GM12873 (cell line): Measurements from ENCODE around the gene MYOD1.

Source experiments
- CTCF ChIP-seq: IDR thresholded peaks from 2 replicates; pipeline ENCODE4 v1.5.1; 2012; ENCODE audit warnings: low read depth, mild to moderate bottlenecking, moderate library complexity, low read length, control low read depth; ENCODE audit not compliant: insufficient read depth; ENCODE audit errors: missing control alignments

MYOD1 gene

GRCh38 chr11:17724020-17724908 is 4.9 kb downstream of the MYOD1 start:
- no peak for TF ChIP-seq CTCF

- TF ChIP-seq CTCF = no peak
Observed at GRCh38 chr11:17725174-17725573, 5.8 kb downstream of the MYOD1 start.

GRCh38 chr11:17730137-17730536 is 10.8 kb downstream of the MYOD1 start:
- TF ChIP-seq CTCF = no peak

- TF ChIP-seq CTCF = peak; percentile 96
Observed at GRCh38 chr11:17730608-17731462, 11.5 kb downstream of the MYOD1 start.

- TF ChIP-seq CTCF = no peak
Observed at GRCh38 chr11:17733261-17733660, 13.9 kb downstream of the MYOD1 start.

GRCh38 chr11:17734418-17734911 is 15.1 kb downstream of the MYOD1 start, which contains the start of gene KCNC1:
Gene KCNC1, plus strand, starts transcription at chr11:17734781. Its CDS starts 1,222 bp downstream, at chr11:17736003.
- TF ChIP-seq CTCF = no peak
